GM06990 (cell line): ENCODE measurements around the gene ALDH1A3.

ENCODE experiments used
- DNase-seq: peaks from one replicate; pipeline ENCODE4 v3.0.0-alpha.2; 2011; ENCODE audit not compliant: insufficient read length; ENCODE audit errors: extremely low read depth
- H3K27me3 ChIP-seq: replicated peaks from 2 replicates; pipeline ENCODE4 v1.6.0; 2011; ENCODE audit warnings: low read length; ENCODE audit not compliant: control insufficient read depth, insufficient read depth
- H3K36me3 ChIP-seq: 2 replicates; pipeline ENCODE4 v1.5.1; 2011; ENCODE audit warnings: low read length; ENCODE audit not compliant: control insufficient read depth, insufficient read depth
- H3K4me3 ChIP-seq: replicated peaks from 2 replicates; pipeline ENCODE4 v1.5.1; 2011; ENCODE audit warnings: low read depth, mild to moderate bottlenecking, control low read depth, low read length
- TF ChIP-seq, protein P1 (sequence below): IDR thresholded peaks from 2 replicates; pipeline ENCODE4 v1.5.1; 2011; ENCODE audit warnings: low read length, control low read depth, mild to moderate bottlenecking, inconsistent platforms; ENCODE audit not compliant: insufficient read depth, poor library complexity, severe bottlenecking

Gene ALDH1A3

DNA sequence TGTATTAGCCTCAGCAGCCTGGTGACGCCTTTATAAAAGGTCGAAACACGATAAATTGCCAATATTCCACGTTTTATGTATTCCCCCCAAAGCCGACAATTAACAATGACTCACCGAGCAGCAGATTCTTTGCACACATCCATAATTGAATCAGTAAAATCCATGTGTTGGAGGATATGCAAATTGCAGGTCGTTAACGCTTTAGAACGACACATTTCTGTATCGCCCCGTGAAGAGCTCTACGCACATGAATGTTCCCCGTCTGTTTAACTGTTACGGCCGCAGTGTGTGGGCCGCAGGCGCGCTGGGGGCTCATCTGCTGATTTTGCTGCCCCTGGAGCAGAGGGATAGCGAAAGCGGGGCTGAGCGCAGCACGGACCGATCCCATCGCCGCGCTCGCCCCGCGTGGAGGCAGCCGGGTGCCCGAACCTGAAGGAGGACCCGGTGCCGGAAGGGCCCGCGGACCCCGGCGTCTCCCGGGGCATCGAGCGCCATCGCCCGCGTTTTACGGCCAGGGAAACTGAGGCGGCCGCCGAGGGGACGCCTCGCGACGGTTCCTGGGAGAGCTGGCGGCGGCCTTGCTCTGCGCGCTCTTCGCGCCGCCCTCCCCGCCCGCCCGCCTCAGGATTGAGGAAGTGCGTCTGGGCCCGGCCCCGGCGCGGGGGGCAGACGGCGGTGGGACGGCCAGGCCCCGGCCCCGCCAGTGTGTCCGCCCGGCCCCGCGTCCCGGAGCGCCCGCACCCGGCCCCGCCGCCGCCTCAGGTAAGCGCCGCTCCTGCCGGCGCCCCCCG lies 39.3 kb downstream of the ALDH1A3 start, which contains the start of gene LRRK1:
Gene LRRK1, plus strand, starts transcription at position 668 of the 791 bp plus-strand sequence. CDS start 5,276 bp downstream, outside the sequence.
- TF ChIP-seq, protein P1, sequence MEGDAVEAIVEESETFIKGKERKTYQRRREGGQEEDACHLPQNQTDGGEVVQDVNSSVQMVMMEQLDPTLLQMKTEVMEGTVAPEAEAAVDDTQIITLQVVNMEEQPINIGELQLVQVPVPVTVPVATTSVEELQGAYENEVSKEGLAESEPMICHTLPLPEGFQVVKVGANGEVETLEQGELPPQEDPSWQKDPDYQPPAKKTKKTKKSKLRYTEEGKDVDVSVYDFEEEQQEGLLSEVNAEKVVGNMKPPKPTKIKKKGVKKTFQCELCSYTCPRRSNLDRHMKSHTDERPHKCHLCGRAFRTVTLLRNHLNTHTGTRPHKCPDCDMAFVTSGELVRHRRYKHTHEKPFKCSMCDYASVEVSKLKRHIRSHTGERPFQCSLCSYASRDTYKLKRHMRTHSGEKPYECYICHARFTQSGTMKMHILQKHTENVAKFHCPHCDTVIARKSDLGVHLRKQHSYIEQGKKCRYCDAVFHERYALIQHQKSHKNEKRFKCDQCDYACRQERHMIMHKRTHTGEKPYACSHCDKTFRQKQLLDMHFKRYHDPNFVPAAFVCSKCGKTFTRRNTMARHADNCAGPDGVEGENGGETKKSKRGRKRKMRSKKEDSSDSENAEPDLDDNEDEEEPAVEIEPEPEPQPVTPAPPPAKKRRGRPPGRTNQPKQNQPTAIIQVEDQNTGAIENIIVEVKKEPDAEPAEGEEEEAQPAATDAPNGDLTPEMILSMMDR, result no peak
- peaks cover under 1% of the 10 kb centered on the region; the same call in 1 of the 2 replicates for H3K36me3 ChIP-seq
- peak within 1 kb of the TSS; percentile 89 for H3K4me3 ChIP-seq
- no peaks in the 10 kb centered on the region for H3K27me3 ChIP-seq
- peak; percentile 77 for DNase-seq

DNA sequence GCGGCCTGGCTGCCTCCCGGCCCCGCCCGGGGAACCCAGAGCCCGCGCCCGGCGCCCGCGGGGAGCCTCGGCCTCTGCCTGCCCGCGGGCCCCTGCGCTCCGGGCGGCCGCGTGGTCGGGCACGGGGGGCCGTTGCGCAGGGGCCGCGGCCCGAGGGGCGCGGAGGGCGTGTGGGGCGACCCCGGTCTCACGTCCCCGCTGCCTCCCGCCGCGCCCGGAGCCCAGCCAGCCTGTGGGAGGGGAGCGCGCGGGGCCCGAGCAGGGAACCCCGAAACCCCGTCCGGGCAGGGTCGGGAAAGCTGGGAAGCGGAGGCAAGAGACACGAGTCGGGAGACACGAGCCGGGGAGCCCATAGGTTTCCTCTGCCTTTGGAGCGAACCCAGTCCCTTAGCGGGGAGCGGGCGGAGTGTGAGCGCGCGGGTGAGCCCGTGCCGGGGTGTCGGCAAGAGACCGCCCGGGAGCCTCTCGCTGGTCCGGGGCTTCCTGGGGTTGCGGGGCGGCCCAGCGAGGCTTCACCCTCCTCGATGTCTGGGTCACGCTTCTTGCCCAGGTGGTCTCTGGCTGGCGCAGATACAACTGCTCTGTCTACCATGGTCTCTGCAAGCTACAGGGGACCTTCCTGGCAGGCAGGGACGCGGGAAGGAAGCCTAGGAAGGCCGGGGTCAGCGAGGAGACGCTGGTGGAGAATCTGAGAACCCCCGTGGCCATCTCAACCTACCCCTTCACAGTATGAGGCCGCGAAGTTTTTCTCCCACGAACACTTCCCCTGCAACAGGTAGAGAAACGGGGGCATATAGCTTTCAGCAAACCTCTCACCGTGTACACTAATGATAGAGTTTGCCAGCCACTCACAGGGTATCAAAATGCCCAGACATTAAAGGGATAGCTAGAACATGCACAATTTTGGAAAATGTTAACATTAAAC lies 40.1 kb downstream of the ALDH1A3 start:
- peak; percentile 61 for DNase-seq
- H3K4me3 ChIP-seq, result peak overlapping the region; percentile 89
- TF ChIP-seq, protein P1, result no peak
- no peaks in the 10 kb centered on the region for H3K27me3 ChIP-seq
- peaks cover 6% of the 10 kb centered on the region for H3K36me3 ChIP-seq

DNA sequence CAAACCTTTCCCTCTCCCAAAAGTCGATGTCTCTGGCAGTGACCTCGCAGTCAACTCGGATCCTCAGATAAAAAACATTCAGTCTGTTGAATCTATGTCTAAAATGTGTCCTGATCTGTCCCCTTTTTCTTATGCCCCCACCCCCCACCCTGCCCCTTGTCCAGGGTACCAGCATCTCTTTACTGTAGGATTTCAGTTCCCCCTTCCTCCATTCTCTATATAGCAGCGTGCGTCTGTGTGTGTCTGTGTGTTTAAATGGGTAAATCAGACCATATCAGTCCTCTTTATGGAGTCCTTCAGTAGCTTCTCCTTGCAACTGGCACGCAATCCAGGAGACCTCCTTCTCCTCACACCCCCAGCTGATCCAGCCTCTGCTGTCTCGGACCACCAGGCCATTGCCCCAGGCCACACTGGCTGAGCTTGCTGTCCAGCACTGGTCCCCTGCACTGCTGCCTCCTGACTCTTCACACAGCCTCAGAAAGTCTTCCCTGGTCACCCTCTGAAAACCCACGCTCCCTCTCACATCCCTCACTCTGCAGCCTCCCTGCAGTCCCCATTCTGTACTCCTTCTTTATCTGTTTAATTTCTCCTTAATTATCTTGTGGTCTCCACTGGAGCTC lies 41.0 kb downstream of the ALDH1A3 start:
- TF ChIP-seq, protein P1, result no peak
- H3K27me3 ChIP-seq, result no peaks in the 10 kb centered on the region
- peak overlapping the region; percentile 89 for H3K4me3 ChIP-seq
- DNase-seq, result peak; percentile 47
- H3K36me3 ChIP-seq, result peaks cover 7% of the 10 kb centered on the region

DNA sequence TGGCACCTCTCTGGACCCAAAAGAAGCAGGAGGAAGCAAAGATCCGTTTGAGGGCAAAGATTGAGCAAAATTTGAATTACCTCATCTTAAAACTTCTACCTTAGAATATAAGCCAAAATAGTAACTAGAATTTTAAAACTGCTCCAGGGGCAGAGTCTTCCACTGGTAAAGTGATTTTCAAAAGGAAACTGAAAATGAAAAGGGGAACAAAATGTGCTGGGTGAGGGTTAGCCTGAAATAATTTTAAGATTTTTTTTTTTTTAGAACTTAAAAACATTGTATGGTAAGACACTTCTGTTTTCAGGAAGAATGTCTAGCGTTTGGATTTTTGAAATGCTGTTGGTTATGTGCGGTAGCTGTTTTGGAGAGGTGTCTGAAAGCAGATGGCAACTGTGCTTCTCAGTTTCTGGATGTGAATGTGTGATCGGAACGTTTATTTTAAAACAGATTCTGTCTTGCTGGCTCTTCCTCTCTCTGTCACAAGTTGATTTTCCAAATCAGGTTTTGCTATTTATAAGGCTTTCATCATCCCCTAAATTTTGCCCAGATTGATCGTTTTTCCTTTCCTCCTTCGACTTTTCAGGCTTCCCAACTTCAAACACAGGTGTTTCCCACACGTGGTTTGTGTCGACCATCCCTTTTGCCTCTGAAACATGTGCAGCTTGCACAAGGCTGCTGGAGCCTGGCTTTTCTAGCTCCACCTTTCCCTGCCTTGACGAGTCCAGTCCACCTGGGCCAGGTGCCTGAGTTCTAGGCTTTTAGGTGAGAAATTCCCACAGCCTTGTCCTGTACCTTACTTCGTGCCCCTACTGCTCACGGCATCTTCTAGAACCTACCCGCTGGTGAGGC lies 42.8 kb downstream of the ALDH1A3 start:
- Histone ChIP-seq H3K27me3 (no peaks in the 10 kb centered on the region), H3K4me3 (peak overlapping the region; percentile 38), H3K36me3 (peaks cover 13% of the 10 kb centered on the region)
- TF ChIP-seq, protein P1, result no peak
- peak; percentile 41 for DNase-seq

- TF ChIP-seq, protein P1, result no peak
- Histone ChIP-seq H3K27me3 (no peaks in the 10 kb centered on the region), H3K36me3 (peaks cover 13% of the 10 kb centered on the region), H3K4me3 (peak overlapping the region; percentile 38)
- DNase-seq, result no peak
Measured at GRCh38 chr15:100923076-100923475, 43.4 kb downstream of the ALDH1A3 start.
